ENCODE measurements around the gene ARHGAP10.

Gene ARHGAP10

DNA sequence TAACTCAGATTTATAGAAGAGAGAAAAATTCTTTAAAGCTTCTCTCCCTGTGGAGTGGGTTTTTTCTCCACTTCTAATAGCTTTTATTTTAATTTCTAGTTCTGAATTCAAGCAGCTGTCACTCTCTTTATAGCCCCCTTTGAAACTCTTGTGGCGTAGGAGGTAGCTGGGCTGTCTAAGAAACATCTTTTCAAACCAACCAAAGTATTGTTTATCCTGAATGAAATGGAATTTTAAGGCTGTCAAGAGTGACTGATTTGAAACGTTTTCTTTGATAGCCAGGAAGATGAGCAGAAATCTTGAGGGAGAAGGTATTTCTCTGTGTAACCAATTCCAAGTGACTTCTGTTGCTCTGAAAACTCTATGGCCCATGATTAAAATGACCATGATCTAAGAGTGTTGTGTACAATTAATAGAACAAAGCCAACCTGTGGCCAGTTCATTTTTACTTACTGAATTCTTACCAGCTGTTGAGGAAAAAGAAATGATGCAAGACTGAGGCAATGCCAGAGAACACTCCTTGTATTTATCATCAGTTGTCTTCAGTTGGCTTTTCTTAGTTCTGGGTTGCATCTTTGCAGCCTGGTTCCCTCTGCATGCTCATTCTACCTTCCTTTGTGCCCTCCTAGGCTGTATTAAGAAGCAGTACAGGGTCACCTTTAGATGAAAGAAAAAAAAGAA lies 298.4 kb downstream of the ARHGAP10 start:
- Histone ChIP-seq H3K9ac (ENCODE audit: low read depth, low read length) (no peak overlapping the region), H3K79me2 (ENCODE audit: insufficient read depth, low read length) (no peaks in the 10 kb centered on the region), H3K36me3 (ENCODE audit: insufficient read depth, low read length) (no peaks in the 10 kb centered on the region), H3K27ac (ENCODE audit: low read length) (no peak overlapping the region), H3K4me1 (ENCODE audit: insufficient read depth, low read length) (no peaks in the 10 kb centered on the region), H3K4me3 (ENCODE audit: low read depth in 1 of 2, low read length in 2 of 2) (no peak overlapping the region), H3K27me3 (ENCODE audit: insufficient read depth, low read length, poor library complexity) (no peaks in the 10 kb centered on the region), H3K4me2 (ENCODE audit: insufficient read depth, low read length) (no peak overlapping the region), H3K9me3 (ENCODE audit: insufficient read depth, low read length, severe bottlenecking) (no peaks in the 10 kb centered on the region), H4K20me1 (ENCODE audit: insufficient read depth, low read length) (no peaks in the 10 kb centered on the region), H2AFZ (ENCODE audit: low read depth, low read length) (no peak overlapping the region)
- DNase-seq (no peak), ATAC-seq (ENCODE audit: insufficient read depth, low read depth) (no peak)
- TF ChIP-seq EZH2 (IDR thresholded peaks at IDR 0.05; ENCODE audit: borderline replicate concordance, low read depth, low read length, severe bottlenecking): no peak
- TF ChIP-seq, protein P1, sequence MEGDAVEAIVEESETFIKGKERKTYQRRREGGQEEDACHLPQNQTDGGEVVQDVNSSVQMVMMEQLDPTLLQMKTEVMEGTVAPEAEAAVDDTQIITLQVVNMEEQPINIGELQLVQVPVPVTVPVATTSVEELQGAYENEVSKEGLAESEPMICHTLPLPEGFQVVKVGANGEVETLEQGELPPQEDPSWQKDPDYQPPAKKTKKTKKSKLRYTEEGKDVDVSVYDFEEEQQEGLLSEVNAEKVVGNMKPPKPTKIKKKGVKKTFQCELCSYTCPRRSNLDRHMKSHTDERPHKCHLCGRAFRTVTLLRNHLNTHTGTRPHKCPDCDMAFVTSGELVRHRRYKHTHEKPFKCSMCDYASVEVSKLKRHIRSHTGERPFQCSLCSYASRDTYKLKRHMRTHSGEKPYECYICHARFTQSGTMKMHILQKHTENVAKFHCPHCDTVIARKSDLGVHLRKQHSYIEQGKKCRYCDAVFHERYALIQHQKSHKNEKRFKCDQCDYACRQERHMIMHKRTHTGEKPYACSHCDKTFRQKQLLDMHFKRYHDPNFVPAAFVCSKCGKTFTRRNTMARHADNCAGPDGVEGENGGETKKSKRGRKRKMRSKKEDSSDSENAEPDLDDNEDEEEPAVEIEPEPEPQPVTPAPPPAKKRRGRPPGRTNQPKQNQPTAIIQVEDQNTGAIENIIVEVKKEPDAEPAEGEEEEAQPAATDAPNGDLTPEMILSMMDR (IDR thresholded peaks at IDR 0.05; ENCODE audit: borderline replicate concordance, extremely low read depth, low read length, poor library complexity, severe bottlenecking): no peak

DNA sequence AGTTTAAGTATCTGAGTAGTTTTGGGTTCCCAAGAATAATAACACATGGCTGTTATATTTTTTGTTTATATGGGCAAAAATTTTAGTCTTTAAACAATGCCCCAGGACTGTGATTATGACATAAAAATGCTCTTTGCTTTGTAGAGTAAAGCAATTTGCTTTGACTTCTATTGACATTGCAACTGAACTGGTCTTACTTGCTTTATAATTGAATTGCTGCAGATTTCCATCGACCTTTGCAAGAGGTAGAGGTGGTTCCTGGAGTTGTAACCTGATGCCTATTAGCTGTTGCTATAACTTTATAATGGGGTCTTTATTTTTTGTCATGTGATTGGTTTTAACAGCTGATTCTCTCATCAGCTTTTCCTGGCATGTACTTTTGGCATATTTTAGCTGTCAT lies 302.9 kb downstream of the ARHGAP10 start:
- H3K27me3 ChIP-seq (ENCODE audit: insufficient read depth, low read length, poor library complexity): no peaks in the 10 kb centered on the region
- no peaks in the 10 kb centered on the region for H3K79me2 ChIP-seq (ENCODE audit: insufficient read depth, low read length)
- H3K4me1 ChIP-seq (ENCODE audit: insufficient read depth, low read length): no peaks in the 10 kb centered on the region
- no peak overlapping the region for H3K9ac ChIP-seq (ENCODE audit: low read depth, low read length)
- no peak overlapping the region for H3K4me2 ChIP-seq (ENCODE audit: insufficient read depth, low read length)
- H3K36me3 ChIP-seq (ENCODE audit: insufficient read depth, low read length): no peaks in the 10 kb centered on the region
- no peaks in the 10 kb centered on the region for H4K20me1 ChIP-seq (ENCODE audit: insufficient read depth, low read length)
- no peak overlapping the region for H3K4me3 ChIP-seq (ENCODE audit: low read depth in 1 of 2, low read length in 2 of 2)
- H2AFZ ChIP-seq (ENCODE audit: low read depth, low read length): no peak overlapping the region
- no peak overlapping the region for H3K27ac ChIP-seq (ENCODE audit: low read length)
- TF ChIP-seq EZH2 (IDR thresholded peaks at IDR 0.05; ENCODE audit: borderline replicate concordance, low read depth, low read length, severe bottlenecking): no peak
- TF ChIP-seq, protein P1 (IDR thresholded peaks at IDR 0.05; ENCODE audit: borderline replicate concordance, extremely low read depth, low read length, poor library complexity, severe bottlenecking): no peak
- ATAC-seq (ENCODE audit: insufficient read depth, low read depth): no peak
- H3K9me3 ChIP-seq (ENCODE audit: insufficient read depth, low read length, severe bottlenecking): no peaks in the 10 kb centered on the region
- DNase-seq: no peak

DNA sequence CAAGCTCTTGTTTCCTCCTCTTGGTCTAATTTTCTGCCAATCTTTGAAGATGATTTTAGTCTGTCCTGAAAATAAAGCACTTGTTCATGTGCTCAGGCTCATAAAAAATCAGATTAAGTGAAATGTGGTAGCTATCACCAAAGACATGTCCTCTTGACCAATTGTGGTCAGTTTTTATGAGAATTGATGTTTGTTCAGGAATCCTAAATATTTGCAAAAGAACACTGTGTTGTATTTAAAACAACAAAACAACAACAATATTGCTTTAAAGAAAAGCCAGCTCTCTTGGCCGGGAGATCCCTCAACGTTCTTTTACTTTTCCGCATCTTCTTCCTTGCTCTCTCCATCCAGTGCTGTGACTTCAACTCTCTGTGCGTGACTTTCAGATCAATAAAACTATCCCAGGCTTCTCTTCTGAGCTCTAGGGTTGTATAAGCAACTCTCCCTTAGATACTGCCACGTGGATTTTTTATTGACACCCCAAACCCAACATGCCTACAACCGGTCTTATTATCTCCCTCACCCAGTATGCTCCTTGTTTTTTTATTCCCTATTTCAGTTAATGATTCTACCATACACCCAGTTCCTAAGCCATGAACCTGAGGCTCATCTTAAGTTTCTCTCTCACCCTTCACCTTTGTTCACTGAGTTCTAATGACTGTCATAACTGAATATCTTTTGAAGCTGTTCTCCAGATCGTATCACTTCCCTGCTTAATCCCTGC lies 309.9 kb downstream of the ARHGAP10 start:
- TF ChIP-seq, protein P1 (IDR thresholded peaks at IDR 0.05; ENCODE audit: borderline replicate concordance, extremely low read depth, low read length, poor library complexity, severe bottlenecking): no peak
- TF ChIP-seq EZH2 (IDR thresholded peaks at IDR 0.05; ENCODE audit: borderline replicate concordance, low read depth, low read length, severe bottlenecking): no peak
- no peaks in the 10 kb centered on the region for H3K36me3 ChIP-seq (ENCODE audit: insufficient read depth, low read length)
- no peaks in the 10 kb centered on the region for H4K20me1 ChIP-seq (ENCODE audit: insufficient read depth, low read length)
- no peak for ATAC-seq (ENCODE audit: insufficient read depth, low read depth)
- H3K27me3 ChIP-seq (ENCODE audit: insufficient read depth, low read length, poor library complexity): no peaks in the 10 kb centered on the region
- no peaks in the 10 kb centered on the region for H3K4me1 ChIP-seq (ENCODE audit: insufficient read depth, low read length)
- no peak overlapping the region for H2AFZ ChIP-seq (ENCODE audit: low read depth, low read length)
- no peak overlapping the region for H3K27ac ChIP-seq (ENCODE audit: low read length)
- H3K9ac ChIP-seq (ENCODE audit: low read depth, low read length): no peak overlapping the region
- H3K4me3 ChIP-seq (ENCODE audit: low read depth in 1 of 2, low read length in 2 of 2): no peak overlapping the region
- no peak for DNase-seq
- no peaks in the 10 kb centered on the region for H3K79me2 ChIP-seq (ENCODE audit: insufficient read depth, low read length)
- no peaks in the 10 kb centered on the region for H3K9me3 ChIP-seq (ENCODE audit: insufficient read depth, low read length, severe bottlenecking)
- H3K4me2 ChIP-seq (ENCODE audit: insufficient read depth, low read length): no peak overlapping the region

Measured in DND-41 (cell line).